ENCODE data around the gene CCND1. TPM values are rescaled to one million over a fixed set of nuclear protein-coding genes. Genes with fewer than 3 reads are reported as not detected.
A peak's percentile ranks its signal among the peaks of the same experiment; 100 is the strongest.

The CCND1 gene
- total RNA-seq, 1 experiment from 2014 or later, result 346 TPM

- Histone ChIP-seq H3K9me2 (ENCODE audit: insufficient read depth) (no peaks in the 10 kb centered on the region), H3K36me3 (ENCODE audit: low read depth) (peaks cover 52% of the 10 kb centered on the region), H3K4me2 (peak overlapping the region; percentile 86), H3K4me3 (peak overlapping the region; percentile 99), H3K4me1 (replicated peaks; ENCODE audit: insufficient read depth) (peaks cover 22% of the 10 kb centered on the region), H3K27me3 (ENCODE audit: insufficient read depth, low read depth) (no peaks in the 10 kb centered on the region), H3K27ac (peak overlapping the region; percentile 85), H4K20me1 (ENCODE audit: insufficient read depth) (peaks cover 53% of the 10 kb centered on the region), H3F3A (ENCODE audit: insufficient read depth, low read depth) (peaks cover 64% of the 10 kb centered on the region), H2AFZ (no peak overlapping the region), H3K79me2 (ENCODE audit: low read depth) (peaks cover 93% of the 10 kb centered on the region), H3K9me3 (ENCODE audit: insufficient read depth, low read depth) (no peaks in the 10 kb centered on the region)
- no TSS peak for BruUV-seq (replicated peaks)
- TF ChIP-seq EZH2 (IDR thresholded peaks at IDR 0.05; ENCODE audit: low read depth) (no peak), CTCF (conservative IDR thresholded peaks at IDR 0.05) (peak; percentile 43)
- CTCF ChIA-PET, result interaction anchor here (0.6 to 1.3 kb wide), 5 partner anchors 12 to 592 kb away, joined by 3 to 4 read pairs (median 3); no protein-coding TSS in a partner anchor
- no peak for DNase-seq
- POLR2A ChIA-PET (ENCODE audit: unreplicated experiment), result interaction anchor here (0.9 to 1.1 kb wide), 3 partner anchors 31 to 355 kb away, joined by 3 to 7 read pairs (median 6); partner anchors contain the start of gene LTO1
- intact Hi-C loops (cut with micrococcal nuclease; ENCODE audit: unreplicated experiment), result loop anchor here (1.0 kb wide), 1 partner anchor 542 kb away; no protein-coding TSS in a partner anchor
Measured at GRCh38 chr11:69643646-69644045, 2.7 kb downstream of the CCND1 start.

DNA sequence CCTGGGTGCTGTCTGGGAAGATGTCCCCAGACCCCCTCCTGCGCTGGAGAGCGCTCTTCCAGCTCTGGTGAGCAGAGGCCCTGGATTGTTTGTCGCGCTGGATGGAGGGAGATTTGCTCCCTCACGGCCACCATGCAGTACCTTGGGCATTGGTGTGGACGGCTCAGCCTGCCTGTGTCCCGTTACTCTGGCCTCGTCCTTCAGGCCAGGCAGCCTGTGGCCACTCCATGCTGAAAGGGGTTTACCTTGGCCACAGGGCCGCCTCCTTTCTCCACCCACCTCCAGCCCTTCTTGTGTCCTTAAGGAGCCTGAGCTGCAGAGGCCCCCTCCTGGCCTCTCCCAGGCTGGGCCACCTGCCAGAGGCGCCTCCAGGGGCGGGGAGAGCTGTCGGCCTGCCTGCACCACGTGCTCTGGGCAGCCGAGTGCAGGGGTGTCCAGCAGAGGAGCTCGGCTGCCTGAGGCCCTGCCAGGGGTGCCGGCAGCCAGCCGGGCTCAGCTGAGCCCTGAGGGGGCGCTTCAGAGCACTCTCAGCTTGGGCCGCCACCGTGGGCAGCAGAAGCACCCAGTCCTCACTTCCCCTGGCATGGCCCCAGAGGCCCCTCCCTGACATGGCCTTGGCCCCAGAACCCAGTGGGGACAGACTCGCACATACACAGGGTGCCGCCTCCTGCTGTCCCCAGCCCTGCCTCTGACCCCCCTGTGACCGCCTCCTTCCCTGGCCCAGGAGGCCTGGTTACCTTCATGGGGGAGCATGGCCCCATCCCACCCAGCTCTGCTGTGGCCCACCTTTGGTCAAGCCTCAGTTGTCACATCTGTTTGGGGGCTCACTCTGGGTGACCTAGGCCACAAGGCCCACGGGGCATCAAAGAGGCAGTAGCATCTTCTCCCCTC is 3.4 kb downstream of the CCND1 start:
- no peaks in the 10 kb centered on the region for H3K27me3 ChIP-seq (ENCODE audit: insufficient read depth, low read depth)
- H3K9me3 ChIP-seq (ENCODE audit: insufficient read depth, low read depth), result no peaks in the 10 kb centered on the region
- DNase-seq, result peak; percentile 74 to 94
- H4K20me1 ChIP-seq (ENCODE audit: insufficient read depth), result peaks cover 59% of the 10 kb centered on the region
- peaks cover 68% of the 10 kb centered on the region for H3F3A ChIP-seq (ENCODE audit: insufficient read depth, low read depth)
- H3K9me2 ChIP-seq (ENCODE audit: insufficient read depth), result no peaks in the 10 kb centered on the region
- CTCF ChIA-PET, result interaction anchor here (0.5 to 1.3 kb wide), 6 partner anchors 11 to 593 kb away, joined by 3 to 9 read pairs (median 4); no protein-coding TSS in a partner anchor
- H3K36me3 ChIP-seq (ENCODE audit: low read depth), result peaks cover 59% of the 10 kb centered on the region
- peaks cover 99% of the 10 kb centered on the region for H3K79me2 ChIP-seq (ENCODE audit: low read depth)
- H3K4me2 ChIP-seq, result peak overlapping the region; percentile 86
- TF ChIP-seq CTCF (conservative IDR thresholded peaks at IDR 0.05), result no peak
- TF ChIP-seq EZH2 (IDR thresholded peaks at IDR 0.05; ENCODE audit: low read depth), result no peak
- no peak overlapping the region for H2AFZ ChIP-seq
- peak overlapping the region; percentile 99 for H3K4me3 ChIP-seq
- H3K4me1 ChIP-seq (replicated peaks; ENCODE audit: insufficient read depth), result peaks cover 22% of the 10 kb centered on the region
- POLR2A ChIA-PET (ENCODE audit: unreplicated experiment), result interaction anchor here (0.5 to 1.1 kb wide), 7 partner anchors 30 to 569 kb away, joined by 3 to 7 read pairs (median 4); partner anchors contain the start of gene LTO1
- no TSS peak for BruUV-seq (replicated peaks)
- peak overlapping the region; percentile 85 for H3K27ac ChIP-seq
- intact Hi-C loops (cut with micrococcal nuclease; ENCODE audit: unreplicated experiment), result no loop called here

DNA sequence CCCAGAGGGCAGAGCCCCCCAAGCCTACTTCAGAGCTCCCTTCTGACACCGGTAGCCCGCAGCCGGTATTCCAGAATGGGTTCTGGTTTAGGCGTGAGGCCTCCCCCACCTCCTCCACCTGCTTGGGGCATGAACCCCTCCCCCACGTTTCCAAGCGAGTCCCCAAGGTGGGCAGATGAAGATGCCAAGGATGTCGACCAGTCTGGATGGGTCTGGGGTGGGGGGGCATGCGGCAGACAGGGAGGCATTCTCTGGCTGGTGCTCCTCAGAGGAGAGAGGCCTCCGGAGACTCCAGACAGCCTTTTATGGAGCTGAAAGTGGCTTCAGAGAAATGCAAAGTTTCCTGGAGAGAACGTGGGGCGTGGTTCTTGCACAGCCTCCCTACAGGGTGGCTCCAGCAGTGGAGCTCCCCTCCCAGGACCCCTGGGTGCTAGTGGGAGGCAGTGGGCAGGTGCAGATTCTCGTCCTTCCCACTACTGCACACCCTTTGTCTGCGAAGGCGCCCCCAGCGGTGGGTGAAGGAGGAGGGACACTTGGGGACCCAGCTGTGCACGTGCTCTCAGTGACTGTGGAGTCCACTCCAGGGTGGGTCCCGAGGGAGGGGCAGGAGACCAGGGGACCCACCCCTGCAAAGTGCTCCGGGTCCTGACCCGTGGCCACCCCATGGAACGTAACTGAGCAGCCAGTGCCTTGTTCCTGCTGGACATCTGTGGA is 4.2 kb downstream of the CCND1 start:
- DNase-seq, result no peak
- H3F3A ChIP-seq (ENCODE audit: insufficient read depth, low read depth), result peaks cover 72% of the 10 kb centered on the region
- no peaks in the 10 kb centered on the region for H3K27me3 ChIP-seq (ENCODE audit: insufficient read depth, low read depth)
- H3K4me3 ChIP-seq, result peak overlapping the region; percentile 99; the same call in 1 of the 2 replicates
- BruUV-seq (replicated peaks), result no TSS peak
- ChIA-PET CTCF (interaction anchor here (1.3 kb wide), 1 partner anchor 544 kb away, joined by 4 read pairs; no protein-coding TSS in a partner anchor), POLR2A (ENCODE audit: unreplicated experiment) (interaction anchor here (0.6 to 0.7 kb wide), 4 partner anchors 29 to 542 kb away, joined by 4 to 6 read pairs (median 5); no protein-coding TSS in a partner anchor)
- H3K9me3 ChIP-seq (ENCODE audit: insufficient read depth, low read depth), result no peaks in the 10 kb centered on the region
- H3K9me2 ChIP-seq (ENCODE audit: insufficient read depth), result no peaks in the 10 kb centered on the region
- peaks cover 99% of the 10 kb centered on the region for H3K79me2 ChIP-seq (ENCODE audit: low read depth)
- H3K36me3 ChIP-seq (ENCODE audit: low read depth), result peaks cover 64% of the 10 kb centered on the region
- TF ChIP-seq CTCF (conservative IDR thresholded peaks at IDR 0.05), result no peak
- no peak for TF ChIP-seq EZH2 (IDR thresholded peaks at IDR 0.05; ENCODE audit: low read depth)
- peaks cover 22% of the 10 kb centered on the region for H3K4me1 ChIP-seq (replicated peaks; ENCODE audit: insufficient read depth)
- peak overlapping the region; percentile 86 for H3K4me2 ChIP-seq
- H4K20me1 ChIP-seq (ENCODE audit: insufficient read depth), result peaks cover 67% of the 10 kb centered on the region
- H2AFZ ChIP-seq, result no peak overlapping the region
- no peak overlapping the region for H3K27ac ChIP-seq
- intact Hi-C loops (cut with micrococcal nuclease; ENCODE audit: unreplicated experiment), result no loop called here

Data from PC-9 (cell line).